ENCODE data around the gene IFITM1.

DNA sequence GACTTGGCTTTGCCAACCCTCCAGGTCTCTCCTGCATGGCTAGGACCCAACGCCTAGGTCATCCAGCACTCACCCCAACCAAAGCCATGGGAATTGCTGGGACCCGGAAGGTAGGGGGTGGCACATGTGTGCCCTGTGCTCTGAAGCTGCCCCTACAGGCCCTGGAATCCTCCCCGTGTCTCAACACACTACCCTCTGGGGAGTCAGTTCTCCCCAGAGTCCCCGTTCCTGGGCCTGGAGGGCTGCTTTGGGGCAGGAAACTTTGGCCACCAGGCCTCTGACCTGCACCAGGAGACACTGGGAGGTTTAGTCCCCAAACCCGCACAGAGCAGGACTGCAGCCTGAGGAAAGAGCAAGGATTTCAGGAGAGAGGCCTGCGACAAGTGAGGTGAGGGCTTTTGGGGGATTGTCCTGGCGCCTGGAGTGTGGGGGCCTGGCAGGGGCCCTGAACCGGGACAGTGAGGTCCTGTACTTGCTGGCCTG lies 495 bp upstream of the IFITM1 start:
- TF ChIP-seq, protein P1, sequence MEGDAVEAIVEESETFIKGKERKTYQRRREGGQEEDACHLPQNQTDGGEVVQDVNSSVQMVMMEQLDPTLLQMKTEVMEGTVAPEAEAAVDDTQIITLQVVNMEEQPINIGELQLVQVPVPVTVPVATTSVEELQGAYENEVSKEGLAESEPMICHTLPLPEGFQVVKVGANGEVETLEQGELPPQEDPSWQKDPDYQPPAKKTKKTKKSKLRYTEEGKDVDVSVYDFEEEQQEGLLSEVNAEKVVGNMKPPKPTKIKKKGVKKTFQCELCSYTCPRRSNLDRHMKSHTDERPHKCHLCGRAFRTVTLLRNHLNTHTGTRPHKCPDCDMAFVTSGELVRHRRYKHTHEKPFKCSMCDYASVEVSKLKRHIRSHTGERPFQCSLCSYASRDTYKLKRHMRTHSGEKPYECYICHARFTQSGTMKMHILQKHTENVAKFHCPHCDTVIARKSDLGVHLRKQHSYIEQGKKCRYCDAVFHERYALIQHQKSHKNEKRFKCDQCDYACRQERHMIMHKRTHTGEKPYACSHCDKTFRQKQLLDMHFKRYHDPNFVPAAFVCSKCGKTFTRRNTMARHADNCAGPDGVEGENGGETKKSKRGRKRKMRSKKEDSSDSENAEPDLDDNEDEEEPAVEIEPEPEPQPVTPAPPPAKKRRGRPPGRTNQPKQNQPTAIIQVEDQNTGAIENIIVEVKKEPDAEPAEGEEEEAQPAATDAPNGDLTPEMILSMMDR (conservative IDR thresholded peaks at IDR 0.05 in 1 of 2, IDR thresholded peaks at IDR 0.05 in 1 of 2; ENCODE audit: extremely low read depth in 1 of 2, insufficient read depth in 1 of 2, low read depth in 1 of 2, low read length in 2 of 2) = no peak
- TF ChIP-seq EZH2 (IDR thresholded peaks at IDR 0.05; ENCODE audit: borderline replicate concordance, low read length) = no peak
